Left renal pelvis (tissue), 4 donors: Measurements from ENCODE around the gene TMPRSS11E. TPM values are rescaled to one million over a fixed set of nuclear protein-coding genes. Genes with fewer than 3 reads are reported as not detected.
"Not testable (repeated sequence)": the region's sequence is repeated elsewhere in the genome, so short reads cannot be mapped to it uniquely, and the experiment has no call there.

ENCODE experiments used
- DNase-seq, 4 donors: peaks; one replicate each; pipeline ENCODE4 v3.0.0-alpha.2; 2013; ENCODE audit warnings: low read depth in 4 of 4, low spot score in 3 of 4
- polyA plus RNA-seq, 4 donors: library from polyadenylated mRNA; unstranded; fragments of 120-200 nt; gene quantifications; one replicate each; pipeline ENCODE4 v1.2.1, GENCODE V29; 2013; ENCODE audit not compliant: insufficient read length in 4 of 4

TMPRSS11E gene
- polyA plus RNA-seq, 4 donors, result 0.10 to 0.36 TPM; not detected in 2

- DNase-seq, result no peak
These were observed 12.8 kb downstream of the TMPRSS11E start for GRCh38 chr4:68460085-68460484.

- no peak for DNase-seq
These were observed 14.5 kb downstream of the TMPRSS11E start for GRCh38 chr4:68461790-68462189.

GRCh38 chr4:68462691-68463090, 15.4 kb downstream of the TMPRSS11E start:
- DNase-seq, result no peak

- DNase-seq, result no peak
These were observed 16.5 kb downstream of the TMPRSS11E start for GRCh38 chr4:68463796-68464195.

- DNase-seq, result no peak
These were observed 17.8 kb downstream of the TMPRSS11E start for GRCh38 chr4:68465058-68465457.

GRCh38 chr4:68466185-68466584, 18.9 kb downstream of the TMPRSS11E start:
- no peak for DNase-seq

- DNase-seq, result no peak
These were observed 19.5 kb downstream of the TMPRSS11E start for GRCh38 chr4:68466751-68467150.

GRCh38 chr4:68469482-68469881, 22.2 kb downstream of the TMPRSS11E start:
- no peak for DNase-seq

- DNase-seq, result no peak
These were observed 28.9 kb downstream of the TMPRSS11E start for GRCh38 chr4:68476191-68476590.

- DNase-seq, result no peak
These were observed 42.1 kb downstream of the TMPRSS11E start for GRCh38 chr4:68489338-68489737.

GRCh38 chr4:68490826-68491457, 43.7 kb downstream of the TMPRSS11E start:
- peak in 1 of 4 donors; percentile 6 for DNase-seq

- DNase-seq, result no peak
These were observed 47.4 kb downstream of the TMPRSS11E start for GRCh38 chr4:68494688-68495087.

GRCh38 chr4:68498413-68499007, 51.2 kb downstream of the TMPRSS11E start:
- peak; percentile 31 to 51 (median 36) for DNase-seq

GRCh38 chr4:68499021-68499420, 51.8 kb downstream of the TMPRSS11E start:
- DNase-seq, result no peak

GRCh38 chr4:68503462-68503861, 56.2 kb downstream of the TMPRSS11E start:
- DNase-seq, result not testable (repeated sequence)

GRCh38 chr4:68504836-68505235, 57.6 kb downstream of the TMPRSS11E start:
- not testable (repeated sequence) for DNase-seq

- not testable (repeated sequence) for DNase-seq
These were observed 58.2 kb downstream of the TMPRSS11E start for GRCh38 chr4:68505452-68505851.

- DNase-seq, result no peak
These were observed 71.6 kb downstream of the TMPRSS11E start for GRCh38 chr4:68518889-68519288.

GRCh38 chr4:68520985-68521384, 73.7 kb downstream of the TMPRSS11E start:
- no peak for DNase-seq

GRCh38 chr4:68522232-68522631, 75.0 kb downstream of the TMPRSS11E start:
- DNase-seq, result not testable (repeated sequence)

GRCh38 chr4:68535974-68536373, 88.7 kb downstream of the TMPRSS11E start:
- DNase-seq, result no peak

GRCh38 chr4:68536375-68536774, 89.1 kb downstream of the TMPRSS11E start:
- no peak for DNase-seq
